ENCODE data around the gene ZMAT5. TPM values are rescaled to one million over a fixed set of nuclear protein-coding genes. Genes with fewer than 3 reads are reported as not detected.

ZMAT5 gene
- total and polyA plus RNA-seq, 9 of the 15 experiments (the other 6 are each of a cell fraction or from before 2014, with no cell fraction given): 2.0 to 25.2 (median 11.9) TPM

- no peak for ATAC-seq
- H3K4me3 ChIP-seq: no peak overlapping the region
- CTCF ChIA-PET (ENCODE audit: low intra/inter-chr PET ratio): no interaction called here
Observed at GRCh38 chr22:29718949-29719898, 47.6 kb downstream of the ZMAT5 start.

More at GRCh38 chr22:29718949-29719898, 47.6 kb downstream of the ZMAT5 start:
- Histone ChIP-seq H2AFZ (ENCODE audit: low read depth, low read length) (no peak overlapping the region), H3K9me1 (ENCODE audit: control insufficient read depth, insufficient read depth, low read length) (peaks cover 5% of the 10 kb centered on the region), H3K4me2 (ENCODE audit: insufficient read depth, low read length) (no peak overlapping the region), H3K9ac (ENCODE audit: insufficient read depth in 1 of 2, low read depth in 2 of 2, low read length in 2 of 2) (no peak overlapping the region), H3K79me2 (ENCODE audit: control insufficient read depth, insufficient read depth, low read length) (no peaks in the 10 kb centered on the region), H3K27me3 (ENCODE audit: control insufficient read depth in 2 of 2, insufficient read depth in 2 of 2, low read length in 2 of 2) (peaks cover 0 to 41% of the 10 kb centered on the region in 2 experiments; a peak in 2 of 5 replicates), H3K36me3 (ENCODE audit: control insufficient read depth, insufficient read depth, low read length) (no peaks in the 10 kb centered on the region), H4K20me1 (replicated peaks; ENCODE audit: control insufficient read depth, insufficient read depth, low read length) (peaks cover 16% of the 10 kb centered on the region; the same call in 1 of the 2 replicates), H3K27ac (ENCODE audit: extremely low read depth, low read depth, low read length) (no peak overlapping the region), H3K9me3 (replicated peaks; ENCODE audit: control insufficient read depth, insufficient read depth, low read depth, low read length) (no peaks in the 10 kb centered on the region), H3K4me1 (replicated peaks in 1 of 2; ENCODE audit: control insufficient read depth in 2 of 2, insufficient read depth in 2 of 2, low read length in 2 of 2) (peaks cover 0 to 26% of the 10 kb centered on the region in 2 experiments; a peak in 2 of 5 replicates)
- in situ Hi-C loops (cut with MboI) (no loop called here), intact Hi-C loops (cut with micrococcal nuclease) (no loop called here)
- FAIRE-seq: no peak
- no peak for DNase-seq (ENCODE audit: extremely low read depth in 1 of 4, low spot score in 3 of 4)
- WGBS (ENCODE audit: insufficient coverage, low coverage, missing lambda C conversion rate): 7% methylated on average over 11 of the region's 24 CpGs
- TF ChIP-seq FOXK1 (CRISPR knock-in tag; IDR thresholded peaks at IDR 0.05; ENCODE audit: borderline replicate concordance): no peak
- no peak for TF ChIP-seq RERE (CRISPR knock-in tag; IDR thresholded peaks at IDR 0.05; ENCODE audit: borderline replicate concordance)
- no peak for TF ChIP-seq CTBP1 (IDR thresholded peaks at IDR 0.05; ENCODE audit: borderline replicate concordance)
- no TSS peak for BruUV-seq (replicated peaks)
- POLR2A ChIA-PET: interaction anchor here (0.8 kb wide), 1 partner anchor 12 kb away, joined by 3 read pairs; no protein-coding TSS in a partner anchor
